HT1080 (cell line): ENCODE measurements around the gene HSF2BP. TPM values are rescaled to one million over a fixed set of nuclear protein-coding genes. Genes with fewer than 3 reads are reported as not detected.
"Not testable (repeated sequence)": the region's sequence is repeated elsewhere in the genome, so short reads cannot be mapped to it uniquely, and the experiment has no call there.

Experiments used
- DNase-seq: peaks from one replicate; pipeline ENCODE4 v3.0.0-alpha.2; 2015; ENCODE audit warnings: low read depth
- polyA plus RNA-seq, 2 experiments: library from polyadenylated mRNA; depleted of rRNA; stranded (reverse); fragments of >200 nt; gene quantifications; 2 replicates each; pipeline ENCODE4 v1.2.3, GENCODE V29; 2015
- total RNA-seq: library from RNA; depleted of rRNA; stranded (reverse); fragments of >200 nt; shearing (Covaris generic); gene quantifications from 2 replicates; pipeline ENCODE4 v1.2.3, GENCODE V29; 2014; rRNA removed

The HSF2BP gene
- total RNA-seq: 0.77 and 1.4 TPM in 2 replicates
- 1.4 TPM in 2 replicates for polyA plus RNA-seq (2015; cell fraction: cytosol; rRNA removed)
- 0.57 and 1.1 TPM in 2 replicates for polyA plus RNA-seq (2015; cell fraction: nucleus; rRNA removed)

DNA sequence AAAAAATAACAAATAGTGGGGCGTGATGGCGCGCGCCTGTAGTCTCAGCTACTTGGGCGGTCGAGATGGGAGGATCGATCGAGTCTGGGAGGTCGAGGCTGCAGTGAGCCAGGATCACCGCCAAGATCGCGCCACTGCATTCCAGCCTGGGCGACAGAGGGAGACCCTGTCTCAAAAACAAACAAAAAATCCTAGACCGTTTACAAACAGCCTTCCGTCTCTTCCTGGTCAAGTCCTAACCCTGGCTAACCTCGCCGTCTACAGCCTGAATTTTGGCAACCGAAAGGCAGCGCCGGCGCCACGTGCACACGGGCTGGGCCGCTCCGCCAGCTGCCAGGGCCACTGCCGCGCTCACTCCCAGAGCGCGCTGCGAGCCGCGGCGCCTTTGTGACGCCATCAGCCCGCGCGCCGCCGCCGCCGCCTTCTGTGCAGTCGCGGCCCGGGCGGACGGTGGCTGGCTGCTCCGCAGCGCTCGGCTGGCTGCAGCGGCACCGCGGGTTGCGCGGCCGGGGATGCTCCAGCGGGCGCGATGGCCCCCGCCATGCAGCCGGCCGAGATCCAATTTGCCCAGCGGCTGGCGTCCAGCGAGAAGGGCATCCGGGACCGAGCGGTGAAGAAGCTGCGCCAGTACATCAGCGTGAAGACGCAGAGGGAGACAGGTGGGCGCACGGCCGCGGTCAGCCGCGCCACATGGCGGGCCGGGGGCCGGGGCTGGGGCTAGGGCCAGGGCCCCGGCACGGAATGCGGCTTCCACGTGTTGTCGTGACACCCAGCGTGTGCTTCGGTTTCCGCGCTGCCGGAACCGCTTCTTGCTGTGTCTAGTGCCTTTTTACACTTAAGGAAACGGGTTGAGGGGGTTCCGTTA is at the start of gene HSF2BP, which contains the start of gene RRP1B:
Gene HSF2BP, minus strand, starts transcription at position 353 of the 865 bp plus-strand sequence. CDS start 1,392 bp downstream, outside the sequence.
Gene RRP1B, plus strand, starts transcription at position 425 of the 865 bp plus-strand sequence. Its CDS starts 105 bp downstream, at position 530.
- peak; percentile 74 for DNase-seq

DNA sequence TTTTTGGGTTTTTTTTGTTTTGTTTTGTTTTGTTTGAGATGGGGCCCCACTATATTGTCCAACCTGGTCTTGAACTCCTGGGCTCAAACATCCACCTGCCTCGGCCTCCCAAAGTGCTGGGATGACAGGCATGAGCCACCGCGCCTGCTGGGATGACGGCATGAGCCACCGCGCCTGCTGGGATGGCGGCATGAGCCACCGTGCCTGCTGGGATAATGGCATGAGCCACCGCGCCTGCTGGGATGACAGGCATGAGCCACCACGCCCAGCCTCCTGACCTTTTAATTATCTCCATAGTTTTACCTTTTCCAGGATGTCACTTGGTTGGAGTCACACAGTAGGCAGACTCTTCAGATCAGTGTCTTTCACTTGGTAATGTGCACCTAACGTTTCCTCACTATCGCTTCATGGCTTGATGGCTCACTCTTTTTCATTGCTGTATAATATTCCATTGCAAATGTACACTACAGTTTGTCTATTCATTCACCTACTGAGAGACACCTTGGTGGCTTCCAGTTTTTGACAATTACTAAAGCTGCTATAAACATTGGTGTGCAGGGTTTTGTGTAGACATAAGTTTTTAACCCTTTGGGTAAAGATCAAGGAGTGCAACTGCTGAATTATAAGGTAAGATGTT is 49.6 kb upstream of the HSF2BP start:
- no peak for DNase-seq

DNA sequence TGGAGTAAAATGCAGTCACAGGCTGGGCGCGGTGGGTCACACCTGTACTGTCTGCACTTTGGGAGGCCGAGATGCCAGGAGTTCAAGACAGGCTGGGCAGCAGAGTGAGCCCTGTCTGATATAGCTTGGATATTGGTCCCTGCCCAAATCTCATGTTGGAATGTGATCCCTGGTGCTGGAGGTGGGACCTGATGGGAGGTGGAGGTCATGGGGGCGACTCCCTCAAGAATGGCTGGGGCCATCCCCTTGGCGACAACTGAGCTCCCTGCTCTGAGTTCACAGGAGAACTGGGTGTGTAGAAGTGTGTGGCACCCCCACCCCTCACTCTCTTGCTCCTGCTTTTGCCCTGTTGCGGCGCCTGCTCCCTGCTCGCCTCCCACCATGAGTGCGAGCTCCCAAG is 48.2 kb upstream of the HSF2BP start:
- DNase-seq: no peak

DNA sequence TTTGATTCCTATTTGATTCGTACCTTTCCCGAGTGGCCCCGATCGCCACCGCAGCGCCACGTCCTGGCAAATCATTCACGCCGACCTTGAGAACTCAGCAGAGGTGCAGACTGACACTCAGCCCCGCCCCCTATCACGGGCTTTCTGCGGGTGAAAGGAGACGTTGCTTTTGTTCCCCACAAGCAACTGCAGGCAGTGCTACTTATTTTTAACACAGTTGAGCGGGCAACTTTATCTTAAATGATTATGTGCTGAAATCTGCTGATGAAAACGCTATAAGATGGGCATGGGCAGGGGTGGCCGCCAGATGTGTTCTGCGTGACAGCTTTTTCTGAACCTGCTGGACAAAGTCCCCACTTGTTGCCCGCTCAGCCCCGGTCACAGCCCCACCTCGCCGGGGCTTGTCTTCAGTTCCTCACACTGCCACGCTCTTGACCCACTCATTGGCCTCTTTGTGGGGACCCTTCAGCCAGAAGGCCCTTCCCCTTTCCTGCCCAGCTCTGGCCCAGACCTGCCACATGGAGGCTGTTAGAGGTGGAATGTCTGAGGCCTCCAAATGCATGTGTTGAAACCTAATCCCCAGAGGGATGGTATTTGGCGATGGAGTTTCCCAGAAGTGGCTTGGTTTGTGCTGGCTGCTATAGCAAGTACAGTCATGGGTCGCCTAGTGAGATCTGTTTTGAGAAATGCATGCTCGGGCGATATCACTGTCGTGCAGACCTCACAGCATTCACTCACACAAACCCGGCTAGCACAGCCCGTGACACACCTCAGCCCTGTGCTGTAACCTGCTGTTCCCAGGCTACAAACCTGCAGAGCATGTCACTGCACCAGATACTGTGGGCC is 44.0 kb upstream of the HSF2BP start:
- no peak for DNase-seq

DNA sequence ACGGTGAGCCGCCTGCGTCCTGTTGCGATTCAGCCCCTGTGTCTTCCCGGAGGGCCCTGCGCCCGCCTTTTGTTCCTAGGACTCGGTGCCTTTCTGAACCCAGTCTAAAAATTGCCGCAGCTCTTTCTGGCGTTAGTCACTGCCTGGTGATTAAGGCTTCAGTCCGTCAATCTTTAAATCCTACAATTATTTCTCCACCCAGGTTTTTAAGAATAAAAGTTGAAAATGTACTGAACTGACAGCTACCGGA is 43.4 kb upstream of the HSF2BP start:
- DNase-seq: no peak

DNA sequence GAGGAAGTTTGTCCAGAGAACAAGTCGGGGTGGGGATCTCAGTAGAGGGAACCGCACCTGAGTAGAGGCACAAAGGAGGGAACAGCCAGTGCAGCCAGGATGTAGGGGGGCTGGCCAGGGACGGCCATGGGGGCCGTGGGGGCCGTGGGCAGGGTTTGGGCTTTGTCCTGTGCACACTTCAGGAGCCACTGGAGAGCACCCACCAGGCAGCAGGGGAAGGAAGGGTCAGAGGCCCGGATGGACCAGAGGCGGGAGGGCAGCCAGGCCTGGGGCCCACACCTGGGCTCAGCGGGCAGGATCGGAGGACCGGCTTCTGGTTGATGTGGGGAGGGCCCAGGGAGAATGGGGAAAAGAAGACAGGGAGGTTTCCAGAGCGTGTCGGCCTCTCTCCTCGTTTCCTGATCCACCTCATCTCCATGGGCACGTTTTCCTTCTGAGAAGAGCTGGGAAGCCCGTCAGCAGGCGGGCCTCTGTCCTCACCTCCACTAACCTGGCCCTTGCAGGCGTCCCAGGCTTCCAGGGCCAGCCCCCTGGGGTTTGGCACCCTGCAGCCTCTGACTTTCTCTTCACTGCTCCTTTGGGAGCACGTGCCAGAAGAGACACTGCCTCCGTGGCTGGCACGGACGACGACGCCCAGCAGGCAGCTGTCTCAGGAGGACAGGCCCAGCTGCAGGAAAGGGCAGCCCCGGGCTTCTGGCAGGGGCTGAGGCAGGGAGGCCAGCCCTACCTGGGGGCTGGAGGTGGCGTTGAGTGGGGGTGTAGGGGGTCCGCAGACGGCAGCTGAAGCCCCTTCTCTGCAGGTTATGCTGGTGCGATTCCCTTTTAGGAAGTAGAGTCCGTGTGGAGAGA is 42.9 kb upstream of the HSF2BP start:
- DNase-seq: no peak

DNA sequence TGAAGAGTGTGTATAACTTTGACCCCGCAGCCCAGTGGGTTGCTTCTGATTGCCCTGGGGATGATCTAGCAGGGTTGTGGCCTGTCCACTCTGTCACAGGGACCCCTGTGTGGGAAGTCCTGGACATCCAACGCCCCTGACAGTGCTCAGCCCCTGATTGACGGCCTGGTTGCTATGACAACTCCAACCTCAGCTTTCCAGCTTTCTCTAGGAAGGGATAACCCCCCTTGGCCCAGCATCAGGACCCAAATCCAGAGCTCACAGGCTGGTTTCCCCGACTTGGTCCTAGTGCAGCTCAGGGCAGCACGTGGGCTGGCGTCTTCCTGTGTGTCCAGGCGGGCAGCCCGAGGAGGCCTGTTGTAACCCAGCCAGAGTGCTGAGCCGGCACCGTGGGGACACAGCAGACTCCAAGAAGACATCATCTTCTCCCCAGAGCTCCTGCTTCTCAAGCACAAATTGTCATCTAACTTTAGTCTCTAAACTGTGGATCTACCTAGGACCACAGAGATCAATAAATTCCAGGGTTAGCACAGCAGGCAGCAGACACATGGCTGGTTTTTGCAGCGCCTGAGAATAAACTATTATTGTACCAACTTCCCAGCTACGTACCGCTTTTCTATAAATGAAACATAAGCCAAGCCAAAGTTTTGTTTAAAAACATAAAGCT is 40.8 kb upstream of the HSF2BP start:
- DNase-seq: no peak

DNA sequence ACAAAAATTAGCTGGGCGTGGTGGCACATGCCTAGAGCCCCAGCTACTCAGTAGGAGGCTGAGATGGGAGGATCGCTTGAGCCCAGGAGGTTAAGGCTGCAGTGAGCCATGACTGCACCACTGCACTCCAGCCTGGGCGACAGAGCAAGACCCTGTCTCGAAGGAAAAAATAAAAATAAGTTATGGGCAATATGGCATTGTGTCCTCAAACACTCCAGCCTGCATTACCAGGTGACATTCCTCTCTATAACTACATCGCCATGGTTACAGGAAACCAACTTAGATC is 40.1 kb upstream of the HSF2BP start:
- DNase-seq: not testable (repeated sequence)

DNA sequence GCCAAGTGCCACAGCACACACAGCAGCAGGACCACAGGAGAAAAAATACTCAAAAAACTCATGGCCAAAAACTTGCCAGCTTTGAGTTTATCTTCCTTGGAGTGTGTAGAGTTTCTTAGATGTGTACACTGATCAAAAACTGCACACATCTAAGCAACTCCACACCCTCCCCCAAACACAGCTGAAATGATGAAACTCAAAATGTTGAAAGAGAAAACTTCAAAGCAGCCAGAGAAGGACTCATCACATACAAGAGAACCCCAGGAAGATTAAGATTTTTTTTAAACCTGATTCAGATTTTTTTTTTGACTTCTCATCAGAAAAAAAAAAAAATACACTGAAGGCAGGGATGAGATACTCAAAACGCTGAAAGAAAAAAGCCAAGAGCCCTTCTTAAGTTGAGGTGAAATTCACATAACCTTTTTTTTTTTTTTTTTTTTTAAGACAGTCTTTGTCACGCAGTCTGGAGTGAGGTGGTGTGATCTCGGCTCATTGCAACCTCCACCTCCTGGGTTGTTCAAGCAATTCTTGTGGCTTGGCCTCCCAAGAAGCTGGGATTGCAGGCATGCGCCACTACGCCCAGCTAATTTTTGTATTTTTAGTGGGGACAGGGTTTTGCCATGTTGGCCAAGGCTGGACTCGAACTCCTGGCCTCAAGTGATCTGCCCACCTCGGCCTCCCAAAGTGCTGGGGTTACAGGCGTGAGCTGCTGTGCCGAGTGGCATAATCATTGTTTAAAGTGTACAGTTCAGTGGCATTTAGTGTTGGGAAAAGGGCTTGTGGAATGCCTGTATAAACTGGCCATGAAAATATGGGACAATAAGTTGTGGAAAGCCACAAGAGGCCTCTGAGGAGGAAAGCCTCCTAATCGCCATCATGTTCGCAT is 38.7 kb upstream of the HSF2BP start:
- no peak for DNase-seq

DNA sequence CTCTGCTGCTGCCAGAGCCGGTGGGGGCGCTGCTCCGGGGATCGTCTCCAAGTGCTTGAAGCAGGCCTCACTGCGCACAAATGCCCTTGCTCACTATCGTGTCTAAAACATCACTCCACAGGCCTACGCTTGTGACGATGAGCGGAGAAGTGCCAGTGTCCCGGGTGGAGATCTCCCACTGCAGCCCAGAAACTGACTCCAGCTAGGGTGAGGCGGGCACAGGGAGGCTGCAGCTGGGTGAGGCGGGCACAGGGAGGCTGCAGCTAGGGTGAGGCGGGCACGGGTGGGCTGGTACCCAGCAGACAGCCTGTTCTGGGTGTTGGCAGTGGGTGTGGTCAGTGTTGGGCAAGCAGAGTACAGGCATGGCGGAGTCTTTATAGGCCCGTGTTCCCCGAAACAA is 36.9 kb upstream of the HSF2BP start:
- DNase-seq: no peak

DNA sequence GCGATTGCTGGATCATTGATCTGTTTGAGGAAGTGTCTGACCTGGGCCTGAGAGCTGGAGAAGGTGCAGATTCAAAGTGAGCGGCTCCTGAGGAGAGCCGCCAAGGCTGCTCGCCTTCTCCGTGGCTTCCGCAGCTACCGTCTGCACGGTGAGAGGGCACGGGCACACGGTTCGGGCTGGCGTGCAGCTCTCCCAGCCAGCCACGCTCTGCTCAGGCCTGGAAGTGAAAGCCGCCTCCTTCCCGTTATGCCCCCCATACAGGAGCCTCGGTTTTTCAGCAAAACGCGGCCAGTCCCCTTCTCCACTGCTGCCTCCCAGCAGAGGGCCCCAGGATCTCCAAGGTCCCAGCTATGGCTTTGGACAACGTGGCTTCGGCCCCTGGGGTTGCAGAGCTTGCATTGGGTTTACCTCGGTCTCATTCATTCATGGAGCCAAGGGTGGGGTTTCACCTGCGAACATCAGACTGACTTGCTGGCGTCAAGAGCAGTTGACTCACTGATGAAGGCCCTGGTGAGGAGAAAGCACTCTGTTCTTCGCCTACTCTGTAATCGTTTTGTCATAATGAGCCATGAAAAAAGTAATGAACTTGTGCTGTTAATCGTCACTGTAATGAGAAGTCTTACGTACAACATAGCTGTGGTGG is 35.3 kb upstream of the HSF2BP start:
- no peak for DNase-seq

DNA sequence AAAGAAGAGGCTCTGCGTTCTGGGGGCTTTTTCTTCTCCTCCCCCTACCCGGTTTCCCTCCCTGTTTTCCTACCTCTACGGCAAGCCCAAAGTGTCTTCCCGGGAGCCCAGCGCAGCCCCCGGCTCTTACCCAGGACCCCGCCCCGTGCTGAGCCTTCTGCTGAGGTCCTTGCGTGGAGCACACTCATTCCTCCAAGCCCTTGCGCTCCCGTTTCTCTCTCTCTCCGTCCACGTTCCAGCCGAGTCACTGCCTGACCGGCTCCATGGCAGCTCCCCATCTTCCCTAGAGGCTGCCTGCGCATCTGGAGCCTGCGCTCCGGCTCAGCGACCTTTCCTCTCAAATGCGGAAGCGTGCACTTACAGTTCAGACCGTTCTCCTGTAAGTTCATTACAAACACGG is 34.7 kb upstream of the HSF2BP start:
- DNase-seq: no peak

DNA sequence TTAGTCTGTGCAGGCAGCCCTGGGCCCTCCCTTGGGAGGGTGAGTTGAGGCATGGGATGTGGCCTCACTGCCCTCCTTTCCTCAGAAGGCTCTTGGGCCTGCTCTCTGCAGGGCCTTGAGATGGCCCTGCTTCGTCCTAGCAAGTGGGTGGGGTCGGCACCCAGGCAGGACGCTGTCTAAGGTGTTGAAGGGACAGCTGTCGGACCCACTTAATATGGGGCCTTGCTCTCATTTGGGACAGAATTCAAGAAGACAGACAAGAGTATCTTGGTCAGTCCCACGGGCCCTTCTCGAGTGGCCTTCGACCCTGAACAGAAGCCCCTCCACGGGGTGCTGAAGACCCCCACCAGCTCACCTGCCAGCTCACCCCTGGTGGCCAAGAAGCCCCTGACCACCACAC is 33.7 kb upstream of the HSF2BP start:
- no peak for DNase-seq

DNA sequence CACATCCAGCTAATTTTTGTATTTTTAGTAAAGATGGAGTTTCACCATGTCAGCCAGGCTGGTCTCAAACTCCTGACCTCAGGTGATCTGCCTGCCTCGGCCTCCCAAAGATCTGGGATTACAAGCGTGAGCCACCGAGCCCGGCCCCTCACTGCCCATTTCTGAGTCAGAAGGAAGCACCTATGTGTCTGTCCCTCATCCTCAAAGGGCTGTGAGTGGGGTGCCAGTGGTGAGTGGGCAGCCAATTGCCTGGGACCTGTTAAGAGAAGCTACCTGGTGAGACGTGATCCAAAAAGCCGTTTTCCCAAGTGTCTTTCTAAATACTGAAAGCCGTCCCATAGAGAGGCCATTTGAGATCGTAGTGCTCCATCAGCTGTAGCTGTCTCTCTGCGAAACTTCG is 32.5 kb upstream of the HSF2BP start:
- DNase-seq: no peak

DNA sequence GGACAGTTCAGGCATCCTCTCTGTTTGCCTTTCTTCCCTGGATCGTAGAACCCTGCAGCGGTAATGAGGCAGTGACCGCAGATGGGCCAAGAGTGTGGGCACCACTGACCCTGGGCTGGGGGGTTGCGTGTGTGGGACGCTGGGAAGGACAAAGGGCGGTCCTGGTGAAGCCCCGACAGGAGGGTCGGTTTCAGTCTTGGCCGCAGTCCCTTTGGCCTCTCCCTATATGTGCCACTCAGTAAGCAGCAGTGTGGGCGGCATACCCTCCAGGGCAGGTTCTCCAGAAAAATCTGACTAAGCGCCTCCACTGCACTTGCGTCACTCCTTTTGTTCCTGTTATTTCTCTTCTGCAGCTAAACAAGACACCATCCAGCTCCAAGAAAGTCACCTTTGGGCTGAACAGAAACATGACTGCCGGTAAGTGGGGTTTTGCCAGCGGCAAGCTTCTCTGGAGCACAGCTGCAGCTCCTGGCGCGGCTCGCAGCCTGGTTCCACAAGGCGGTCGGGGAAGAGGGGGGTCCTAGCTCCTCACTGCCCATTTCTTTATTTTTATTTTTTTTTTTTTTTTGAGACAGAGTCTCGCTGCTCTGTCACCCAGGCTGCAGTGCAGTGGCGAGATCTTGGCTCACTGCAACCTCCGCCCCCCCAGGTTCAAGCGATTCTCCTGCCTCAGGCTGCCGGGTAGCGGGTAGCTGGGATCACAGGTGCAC is 32.0 kb upstream of the HSF2BP start:
- DNase-seq: no peak

DNA sequence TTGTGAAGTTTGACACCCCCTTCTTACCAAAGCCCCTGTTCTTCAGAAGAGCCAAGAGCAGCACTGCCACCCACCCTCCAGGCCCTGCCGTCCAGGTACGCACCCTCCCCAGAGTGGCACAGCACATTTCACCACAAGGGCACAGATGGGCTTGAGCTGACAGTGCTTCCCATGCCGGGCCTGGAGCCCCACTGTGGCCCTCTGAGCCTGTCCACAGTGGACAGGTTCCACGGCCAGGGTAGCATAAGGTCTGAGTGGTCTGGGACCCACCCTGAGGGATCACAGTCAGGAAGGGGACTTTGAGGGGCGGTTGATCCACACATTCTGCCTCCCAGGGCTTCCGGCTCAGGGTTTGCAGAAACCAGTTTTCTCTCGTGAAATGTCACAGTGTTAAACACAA is 31.1 kb upstream of the HSF2BP start:
- no peak for DNase-seq

DNA sequence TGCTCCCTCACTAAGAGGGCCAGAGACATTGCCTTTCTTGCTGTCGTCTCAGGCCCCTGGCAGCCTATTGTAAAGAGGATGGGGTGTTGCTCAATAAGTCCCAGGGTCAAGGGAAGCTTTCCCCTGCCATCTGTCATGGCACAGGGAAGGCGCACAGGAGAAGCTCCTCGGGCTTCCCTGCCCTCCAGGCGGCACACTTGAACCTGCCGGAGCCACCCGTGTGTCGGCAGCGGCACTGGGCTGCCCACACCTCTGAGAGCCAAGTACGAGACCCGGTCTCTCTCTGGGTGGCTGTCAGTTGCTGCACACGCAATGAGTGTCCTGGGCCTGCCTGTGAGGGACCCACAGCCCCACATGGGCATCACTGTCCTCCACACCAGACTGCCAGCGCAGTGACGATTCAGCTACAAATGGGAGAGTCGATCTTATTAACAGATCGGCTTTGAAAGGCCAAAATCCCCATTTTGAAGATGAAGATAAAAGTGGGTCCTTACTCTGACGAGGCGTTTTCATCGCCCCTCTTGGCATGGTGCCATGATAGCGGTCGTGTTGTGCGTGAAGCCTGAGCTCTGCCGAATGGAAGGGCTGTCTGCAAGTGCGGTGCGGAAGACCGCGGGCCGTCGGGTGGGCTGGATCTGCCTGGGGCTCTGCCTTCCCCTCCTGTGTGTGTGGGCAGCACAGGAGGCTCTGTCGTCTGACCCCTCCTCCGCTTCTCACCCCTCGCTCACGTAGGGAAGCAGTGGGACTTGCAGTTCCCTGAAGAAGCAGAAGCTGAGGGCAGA is 30.5 kb upstream of the HSF2BP start:
- no peak for DNase-seq

DNA sequence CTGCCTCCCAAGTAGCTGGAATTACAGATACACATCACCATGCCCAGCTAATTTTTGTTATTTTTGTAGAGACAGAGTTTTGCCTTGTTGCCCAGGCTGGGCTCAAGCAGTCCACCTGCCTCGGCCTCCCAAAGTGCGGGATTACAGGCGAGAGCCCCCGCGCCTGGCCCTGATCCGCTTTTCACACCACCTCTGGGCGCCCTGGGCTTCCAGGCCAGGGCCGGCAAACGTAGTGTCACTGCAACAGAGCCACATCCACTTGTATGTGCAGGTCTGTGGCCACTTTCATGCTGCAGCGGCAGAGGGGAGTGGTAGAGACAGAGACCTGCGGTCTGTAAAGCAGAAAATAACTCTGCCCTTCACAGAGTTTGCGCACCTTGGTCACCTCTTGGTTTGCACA is 29.6 kb upstream of the HSF2BP start:
- DNase-seq: no peak
